Tibial nerve (tissue), 4 donors: Measurements from ENCODE around the gene PIGZ. TPM values are rescaled to one million over a fixed set of nuclear protein-coding genes. Genes with fewer than 3 reads are reported as not detected.

Experiments used
- DNase-seq, 2 donors: peaks; one replicate each; pipeline ENCODE4 v3.0.0-alpha.2; 2019; ENCODE audit warnings: low spot score in 2 of 2
- H3K27ac ChIP-seq, 4 donors: fragments of 200-600 bp; sonication (generic) in 3 of 4; one replicate each; pipeline ENCODE4 v1.5.1; 2017 to 2019; ENCODE audit warnings: mild to moderate bottlenecking in 1 of 4
- H3K27me3 ChIP-seq, 2 donors: fragments of 200-600 bp; sonication (generic) in 1 of 2; one replicate each; pipeline versions ENCODE4 v1.5.1 to v1.6.0; 2017 to 2019
- H3K36me3 ChIP-seq, 3 donors: fragments of 200-600 bp; sonication (generic); one replicate each; pipeline ENCODE4 v1.5.1; 2018 to 2019
- H3K4me1 ChIP-seq, 4 donors: fragments of 200-600 bp; sonication (generic) in 3 of 4; one replicate each; pipeline ENCODE4 v1.5.1; 2017 to 2019
- H3K4me3 ChIP-seq, 4 donors: fragments of 200-600 bp; sonication (generic) in 3 of 4; one replicate each; pipeline ENCODE4 v1.5.1; 2017 to 2019; ENCODE audit warnings: mild to moderate bottlenecking in 1 of 4, moderate library complexity in 1 of 4
- H3K9me3 ChIP-seq, 4 donors: fragments of 200-600 bp; sonication (generic) in 3 of 4; one replicate each; pipeline ENCODE4 v1.5.1; 2017 to 2019
- CTCF ChIP-seq, 5 experiments: fragments of 200-600 bp in 3 of 5; fragments of 450-650 bp in 2 of 5; sonication (generic) in 3 of 5; IDR thresholded peaks; one replicate each; pipeline ENCODE4 v1.5.1; 2016 to 2019; ENCODE audit warnings: antibody characterized with exemption in 5 of 5, mild to moderate bottlenecking in 3 of 5, moderate library complexity in 2 of 5
- EP300 ChIP-seq, 2 donors: sonication (generic); formaldehyde crosslinking; IDR thresholded peaks; one replicate each; pipeline ENCODE4 v1.6.1; 2017; ENCODE audit warnings: antibody characterized with exemption in 2 of 2, mild to moderate bottlenecking in 1 of 2
- POLR2A ChIP-seq, 2 donors: fragments of 450-650 bp; IDR thresholded peaks; one replicate each; pipeline ENCODE4 v1.6.1; 2017; ENCODE audit warnings: antibody characterized with exemption in 2 of 2, mild to moderate bottlenecking in 2 of 2, moderate library complexity in 2 of 2
- WGBS, 2 donors: methylation state at CpG; one replicate each; pipeline ENCODE4 v1.1.5; 2018; 5-methylcytosine and 5-hydroxymethylcytosine counted together
- total RNA-seq, 4 donors: library from RNA; depleted of rRNA; stranded (reverse); fragments of >200 nt; gene quantifications; one replicate each; pipeline ENCODE4 v1.1.0, GENCODE V29; 2016

The PIGZ gene
- total RNA-seq, 4 donors from 2014 or later, result 14.9 to 31.8 (median 25.7) TPM

DNA sequence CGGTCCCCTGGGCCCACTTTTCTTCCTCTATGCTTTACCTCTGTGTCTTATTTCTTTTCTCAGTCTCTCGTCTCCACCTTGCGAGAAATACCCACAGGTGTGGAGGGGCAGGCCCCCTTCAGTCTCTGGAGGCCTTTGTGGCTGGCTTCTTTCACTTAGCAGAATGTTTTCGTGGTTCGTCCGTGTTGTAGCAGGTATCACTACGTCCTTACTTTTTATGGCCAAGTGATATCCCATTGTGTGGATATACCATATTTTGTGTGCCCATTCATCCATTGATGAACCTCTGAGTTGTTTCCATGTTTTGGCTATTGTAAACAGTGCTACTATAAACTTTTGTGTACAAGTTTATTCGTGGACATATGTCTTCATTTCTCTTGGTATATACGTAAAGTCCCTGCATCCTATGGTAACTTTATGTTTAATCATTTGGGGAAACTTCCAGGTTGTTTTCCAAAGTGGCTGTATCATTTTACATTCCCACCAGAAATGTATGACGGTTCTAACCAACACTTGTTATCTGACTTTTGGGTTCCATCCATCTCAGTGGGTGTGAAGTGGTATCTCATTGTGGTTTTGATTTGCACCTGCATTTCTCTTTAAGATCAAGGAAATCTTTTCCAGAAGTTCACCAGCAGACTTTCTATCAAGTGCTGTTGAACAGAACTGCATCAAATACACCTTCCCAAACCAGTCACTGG, 5.6 kb downstream of the PIGZ start:
- H3K4me1 ChIP-seq, result peaks cover 0 to 17% (median 3%) of the 10 kb centered on the region in 4 donors
- TF ChIP-seq POLR2A (IDR thresholded peaks at IDR 0.05), result no peak
- no peak for TF ChIP-seq CTCF (IDR thresholded peaks at IDR 0.05)
- no peak for TF ChIP-seq EP300 (IDR thresholded peaks at IDR 0.05)
- H3K27me3 ChIP-seq, result no peaks in the 10 kb centered on the region
- no peak overlapping the region for H3K4me3 ChIP-seq
- no peaks in the 10 kb centered on the region for H3K9me3 ChIP-seq
- H3K36me3 ChIP-seq, result peaks cover 0 to 29% (median 0%) of the 10 kb centered on the region in 3 donors
- DNase-seq, result no peak
- H3K27ac ChIP-seq, result no peak overlapping the region
- 85 to 86% methylated on average over 10 of the region's 10 CpGs for WGBS, 2 donors

GRCh38 chr3:196962108-196962929, 6.3 kb downstream of the PIGZ start:
- Histone ChIP-seq H3K4me3 (no peak overlapping the region), H3K4me1 (peaks cover 0 to 9% (median 0%) of the 10 kb centered on the region in 4 donors), H3K36me3 (peaks cover 0 to 29% (median 0%) of the 10 kb centered on the region in 3 donors), H3K9me3 (no peaks in the 10 kb centered on the region), H3K27ac (no peak overlapping the region), H3K27me3 (no peaks in the 10 kb centered on the region)
- DNase-seq, result no peak
- TF ChIP-seq POLR2A (IDR thresholded peaks at IDR 0.05) (no peak), CTCF (IDR thresholded peaks at IDR 0.05) (no peak), EP300 (IDR thresholded peaks at IDR 0.05) (no peak)
- 55 to 61% methylated on average over 9 of the region's 9 CpGs for WGBS, 2 donors

DNA sequence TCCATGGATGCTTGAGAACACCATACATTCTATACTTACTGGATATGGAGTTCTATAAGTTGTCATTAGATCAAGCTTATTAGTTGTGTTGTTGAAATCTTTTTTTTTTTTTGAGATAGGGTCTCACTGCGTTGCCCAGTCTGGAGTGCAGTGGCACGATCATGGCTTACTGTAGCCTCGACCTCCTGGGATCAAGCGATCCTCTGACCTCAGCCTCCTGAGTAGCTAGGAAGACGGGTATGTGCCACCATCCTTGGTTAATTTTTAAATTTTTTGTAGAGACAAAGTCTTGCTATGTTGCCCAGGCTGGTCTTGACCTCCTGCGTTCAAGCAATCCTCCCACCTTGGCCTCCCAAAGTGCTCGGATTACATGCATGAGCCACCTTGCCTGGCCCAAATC, 13.8 kb downstream of the PIGZ start:
- no peak for DNase-seq
- Histone ChIP-seq H3K27me3 (no peaks in the 10 kb centered on the region), H3K36me3 (peaks cover 0 to 18% (median 0%) of the 10 kb centered on the region in 3 donors), H3K9me3 (no peaks in the 10 kb centered on the region), H3K4me3 (no peak overlapping the region), H3K4me1 (no peaks in the 10 kb centered on the region), H3K27ac (no peak overlapping the region)
- 79 to 83% methylated on average over 7 of the region's 7 CpGs for whole genome bisulfite sequencing, 2 donors
- TF ChIP-seq CTCF (IDR thresholded peaks at IDR 0.05) (no peak), EP300 (IDR thresholded peaks at IDR 0.05) (no peak), POLR2A (IDR thresholded peaks at IDR 0.05) (no peak)

DNA sequence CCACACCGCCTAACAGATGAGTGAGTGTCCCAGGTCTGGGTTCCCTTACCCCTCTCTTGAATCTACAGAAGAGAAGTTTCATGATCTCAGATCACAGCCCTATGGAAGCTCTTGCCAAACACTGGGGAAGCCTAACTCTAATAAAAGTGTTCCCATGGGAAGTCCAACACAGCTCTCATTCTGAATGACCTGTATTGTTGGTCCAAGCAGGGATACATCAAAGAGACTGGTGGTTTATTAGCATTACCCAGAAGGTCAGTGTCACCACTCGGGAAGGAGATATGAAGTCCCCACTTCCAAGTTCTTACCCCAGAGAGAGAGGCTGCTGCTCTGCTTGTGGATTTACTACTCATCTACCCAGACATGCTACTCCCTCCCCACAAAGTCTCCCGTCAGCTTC, 17.3 kb downstream of the PIGZ start:
- Histone ChIP-seq H3K4me3 (no peak overlapping the region), H3K36me3 (peaks cover 0 to 38% (median 0%) of the 10 kb centered on the region in 3 donors), H3K27ac (no peak overlapping the region), H3K27me3 (no peaks in the 10 kb centered on the region), H3K4me1 (no peaks in the 10 kb centered on the region), H3K9me3 (no peaks in the 10 kb centered on the region)
- 85 to 91% methylated on average over 2 to 3 of the region's 3 CpGs for WGBS, 2 donors
- no peak for DNase-seq
- TF ChIP-seq CTCF (IDR thresholded peaks at IDR 0.05), result no peak
- no peak for TF ChIP-seq EP300 (IDR thresholded peaks at IDR 0.05)
- no peak for TF ChIP-seq POLR2A (IDR thresholded peaks at IDR 0.05)

DNA sequence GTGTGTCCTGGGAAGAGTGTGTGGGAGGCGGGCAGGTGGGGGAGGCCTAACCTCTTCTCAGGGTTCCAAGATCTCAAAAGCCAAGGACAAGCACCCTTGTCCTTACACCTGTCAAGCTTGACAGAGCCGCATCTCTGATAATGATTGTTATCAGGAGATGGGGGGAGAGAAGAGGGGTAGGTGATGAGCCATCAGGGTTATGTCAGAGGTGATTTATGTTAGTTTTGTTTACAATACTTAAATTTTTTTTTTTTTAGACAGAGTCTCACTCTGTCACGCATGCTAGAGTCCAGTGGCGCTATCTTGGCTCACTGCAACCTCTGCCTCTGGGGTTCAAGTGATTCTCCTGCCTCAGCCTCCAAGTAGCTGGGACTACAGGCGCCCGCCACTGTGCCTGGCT, 18.9 kb downstream of the PIGZ start:
- TF ChIP-seq CTCF (IDR thresholded peaks at IDR 0.05) (no peak), POLR2A (IDR thresholded peaks at IDR 0.05) (no peak), EP300 (IDR thresholded peaks at IDR 0.05) (no peak)
- Histone ChIP-seq H3K4me1 (peaks cover 0 to 2% (median 0%) of the 10 kb centered on the region in 4 donors), H3K36me3 (peaks cover 0 to 54% (median 0%) of the 10 kb centered on the region in 3 donors), H3K9me3 (no peaks in the 10 kb centered on the region), H3K27ac (no peak overlapping the region), H3K4me3 (no peak overlapping the region), H3K27me3 (no peaks in the 10 kb centered on the region)
- DNase-seq, result no peak
- WGBS, 2 donors, result 94 to 97% methylated on average over 6 of the region's 6 CpGs
